ENCODE results near the gene FGFR4.

FGFR4 gene

DNA sequence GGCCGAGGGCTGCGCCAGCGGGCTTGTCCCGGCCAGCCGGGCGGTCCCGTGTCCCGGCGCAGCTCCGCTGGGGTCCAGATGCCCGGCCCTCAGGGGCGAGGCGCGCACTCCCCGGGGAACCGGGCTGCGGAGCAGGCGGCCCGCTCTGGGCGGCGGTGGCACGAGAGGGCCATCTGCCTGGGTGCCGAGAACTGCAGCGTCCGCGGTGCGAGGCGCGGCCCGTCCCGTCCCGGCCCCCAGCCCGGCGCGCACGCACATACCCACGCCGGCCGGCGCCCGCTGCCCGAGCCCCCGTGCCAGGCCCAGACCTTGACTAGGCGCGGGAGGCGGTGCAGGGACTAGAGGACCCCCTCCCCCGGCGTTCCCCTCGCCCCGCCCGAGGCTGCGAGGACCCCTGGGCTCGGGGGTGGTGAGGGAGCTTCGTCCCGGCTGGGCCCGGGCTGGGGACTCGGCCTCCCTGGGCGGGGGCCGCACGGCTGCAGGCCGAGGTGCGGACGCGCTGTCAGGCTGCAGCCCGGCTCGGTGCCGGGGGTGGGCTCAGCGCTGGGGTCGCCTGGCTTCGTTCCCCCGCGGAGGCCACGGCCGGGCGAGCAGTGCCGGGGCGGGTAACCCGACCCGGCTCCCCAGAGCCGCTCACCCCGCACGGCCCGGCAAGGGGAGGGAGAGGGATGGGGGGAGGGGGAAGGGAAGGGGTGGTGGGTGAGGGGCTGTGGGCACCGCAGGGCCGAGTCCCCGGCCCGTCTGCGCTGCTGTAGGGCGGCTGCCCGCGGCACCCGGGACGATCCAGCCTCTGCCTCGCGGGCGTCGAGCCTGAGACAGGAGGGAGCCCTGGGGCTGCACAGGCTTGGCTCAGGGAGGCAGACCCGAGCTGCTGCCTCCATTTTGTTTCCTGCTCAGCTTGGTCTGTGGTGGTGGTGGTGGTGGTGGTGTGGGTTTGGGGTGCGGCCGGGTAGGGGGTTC lies 45.7 kb downstream of the FGFR4 start:
- DNase-seq, result no peak

DNA sequence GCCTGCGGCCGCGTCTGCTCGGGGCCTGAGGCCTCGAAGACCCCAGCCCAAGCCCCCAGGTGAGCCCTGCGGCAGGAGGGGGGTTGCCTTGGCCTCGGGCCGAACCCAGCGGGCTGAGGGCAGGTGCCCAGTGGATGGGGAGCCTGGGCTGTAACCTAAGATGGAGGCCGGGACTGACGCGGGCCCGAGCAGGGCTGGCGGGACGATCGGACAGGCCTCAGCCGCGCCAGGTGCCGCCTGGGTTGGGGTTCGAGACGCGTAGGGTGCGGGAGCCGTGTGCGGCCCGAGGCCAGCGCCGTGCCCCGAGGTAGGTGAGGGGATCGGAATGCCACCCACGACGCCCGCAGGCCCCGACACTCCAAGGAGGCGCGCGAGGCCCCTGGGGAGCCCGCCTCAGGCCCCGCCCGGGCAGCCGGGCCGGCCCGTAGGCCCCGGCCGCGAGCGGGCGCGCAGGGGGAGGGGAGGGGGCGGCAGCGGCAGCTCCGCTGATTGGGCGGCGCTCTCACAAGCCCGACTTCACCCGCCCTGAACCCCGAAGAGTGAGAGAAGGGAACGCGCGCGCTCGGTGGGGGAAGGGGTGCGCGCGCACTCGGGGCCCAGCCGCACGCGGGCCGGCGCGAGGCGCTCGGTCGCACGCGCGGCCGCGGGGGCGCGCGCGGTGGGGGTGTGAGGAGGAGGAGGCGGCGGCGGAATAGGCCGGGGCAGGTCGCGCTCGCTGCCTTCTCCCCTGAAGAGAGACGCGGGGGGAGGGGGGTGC lies 46.6 kb downstream of the FGFR4 start, which contains the start of gene NSD1:
Gene NSD1, plus strand, starts transcription at position 678 of the 757 bp plus-strand sequence. CDS start 1,331 bp downstream, outside the sequence.
- no peak for DNase-seq

DNA sequence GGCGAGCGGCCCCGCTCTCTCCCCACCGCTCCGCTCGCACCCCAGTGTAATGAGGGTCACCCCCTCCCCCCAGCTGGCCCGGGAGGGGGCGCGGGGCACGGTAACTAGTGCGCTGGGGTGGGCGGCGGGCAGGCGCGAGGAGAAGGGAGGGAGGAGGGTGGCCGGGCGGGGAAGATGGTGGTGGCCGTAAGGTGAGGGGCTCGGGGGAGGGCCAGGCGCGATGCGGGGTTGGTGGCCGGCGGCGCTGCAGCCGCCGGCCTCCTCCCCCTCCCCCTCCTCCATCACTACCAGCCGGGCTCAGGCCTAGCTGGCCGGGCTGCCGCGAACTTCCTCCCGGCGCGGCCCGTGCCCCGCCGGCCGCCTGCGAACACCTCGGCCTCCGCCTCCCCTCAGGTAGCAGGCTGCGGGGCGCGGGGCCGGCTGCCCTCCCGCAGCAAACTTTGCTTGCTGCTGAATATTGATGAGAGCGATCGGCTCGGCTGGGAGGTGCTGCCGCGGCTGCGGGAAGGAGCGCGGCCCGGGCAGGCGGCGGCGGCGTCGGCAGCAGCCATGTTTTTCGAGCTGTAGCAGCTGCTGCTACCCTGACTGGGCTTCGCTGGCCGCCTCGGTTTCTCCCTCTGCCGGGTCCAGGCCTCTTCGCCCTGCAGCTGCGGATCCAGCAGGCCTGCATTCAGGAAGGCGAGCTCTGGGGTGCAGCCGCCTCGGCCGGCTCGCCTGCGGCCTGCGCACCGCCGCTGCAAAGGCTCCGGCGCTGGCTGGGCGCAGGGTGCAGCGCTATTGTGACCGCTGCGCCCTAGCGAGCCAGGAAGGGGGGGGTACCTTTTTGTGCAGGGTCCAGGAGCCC lies 47.4 kb downstream of the FGFR4 start:
- no peak for DNase-seq

DNA sequence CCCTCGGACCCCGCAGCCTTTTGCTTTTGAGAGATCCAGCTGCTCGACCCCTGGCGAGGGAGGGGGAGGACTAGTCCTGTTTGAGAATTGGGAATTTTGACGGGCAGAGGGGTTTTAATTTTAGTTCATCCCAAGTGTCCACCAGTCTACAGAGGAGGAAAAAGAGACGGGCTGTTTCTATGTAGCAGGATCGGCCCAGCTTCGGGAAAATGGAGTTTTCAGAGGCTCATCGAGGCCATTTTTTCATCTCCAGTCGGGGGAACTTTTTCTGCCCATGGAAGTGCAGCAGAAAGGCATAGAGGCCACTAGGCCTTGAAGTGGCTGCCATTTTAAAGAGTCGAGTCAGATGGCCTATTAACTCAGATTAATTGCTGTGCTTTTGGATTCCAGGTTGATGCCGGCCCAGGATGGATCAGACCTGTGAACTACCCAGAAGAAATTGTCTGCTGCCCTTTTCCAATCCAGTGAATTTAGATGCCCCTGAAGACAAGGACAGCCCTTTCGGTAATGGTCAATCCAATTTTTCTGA lies 48.0 kb downstream of the FGFR4 start:
- DNase-seq, result no peak

DNA sequence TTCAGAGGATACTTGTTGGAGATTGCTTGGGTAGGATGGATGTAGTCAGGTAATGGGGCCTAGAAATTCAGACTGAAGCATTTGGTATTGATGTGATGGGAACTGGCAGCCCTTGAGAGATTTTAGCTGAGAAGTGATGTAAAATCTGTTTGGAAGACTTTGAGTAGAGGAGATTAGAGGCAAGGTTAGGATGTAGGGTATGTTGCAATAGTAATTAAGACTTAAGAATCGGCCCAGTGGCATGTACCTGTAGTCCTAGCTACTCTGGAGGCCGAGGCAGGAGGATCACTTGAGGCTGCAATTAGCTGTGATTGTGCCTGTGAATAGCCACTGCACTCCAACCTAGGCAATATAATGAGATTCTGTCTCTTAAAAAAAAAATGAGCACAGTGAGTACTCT lies 53.6 kb downstream of the FGFR4 start:
- no peak for DNase-seq

DNA sequence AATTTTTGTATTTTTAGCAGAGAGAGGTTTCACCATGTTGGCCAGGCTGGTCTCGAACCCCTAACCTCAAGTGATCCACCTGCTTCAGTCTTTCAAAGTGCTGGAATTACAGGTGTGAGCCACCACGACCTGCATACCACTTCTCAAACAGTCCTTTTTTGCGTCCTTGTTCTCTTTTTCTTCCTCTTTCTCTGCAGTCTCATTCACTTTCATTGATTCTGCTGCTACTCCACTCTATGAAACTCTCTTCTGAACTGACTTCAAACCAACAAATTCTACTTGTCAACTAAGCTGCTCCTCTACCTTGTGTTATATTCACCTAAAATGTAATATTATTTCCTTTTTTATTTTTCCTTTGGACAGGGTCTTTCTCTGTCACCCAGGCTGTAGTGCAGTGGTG lies 54.8 kb downstream of the FGFR4 start:
- no peak for DNase-seq

DNA sequence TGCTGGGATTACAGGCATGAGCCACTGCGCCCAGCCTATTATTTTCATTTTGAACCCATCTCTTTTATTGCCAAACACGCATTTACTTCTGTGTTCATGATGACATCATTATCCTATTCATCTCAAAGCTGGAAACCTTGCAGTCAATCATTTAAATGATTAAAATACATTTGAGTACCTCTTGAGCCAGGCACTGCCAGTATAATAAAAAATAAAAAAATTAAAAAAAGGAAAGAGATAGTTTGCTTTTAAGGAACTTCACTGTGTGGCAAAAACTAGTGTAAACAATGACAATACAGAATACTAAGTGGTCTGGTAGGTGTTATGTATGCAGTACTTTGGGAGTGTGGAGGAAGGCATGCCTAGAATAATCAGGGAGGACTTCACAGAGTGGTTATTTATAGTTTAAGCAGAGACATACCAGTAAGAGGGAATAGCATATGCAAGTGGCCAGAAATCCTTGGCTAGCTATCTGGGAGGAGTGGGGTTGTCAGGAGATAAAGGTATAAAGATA lies 55.4 kb downstream of the FGFR4 start:
- DNase-seq, result no peak

DNA sequence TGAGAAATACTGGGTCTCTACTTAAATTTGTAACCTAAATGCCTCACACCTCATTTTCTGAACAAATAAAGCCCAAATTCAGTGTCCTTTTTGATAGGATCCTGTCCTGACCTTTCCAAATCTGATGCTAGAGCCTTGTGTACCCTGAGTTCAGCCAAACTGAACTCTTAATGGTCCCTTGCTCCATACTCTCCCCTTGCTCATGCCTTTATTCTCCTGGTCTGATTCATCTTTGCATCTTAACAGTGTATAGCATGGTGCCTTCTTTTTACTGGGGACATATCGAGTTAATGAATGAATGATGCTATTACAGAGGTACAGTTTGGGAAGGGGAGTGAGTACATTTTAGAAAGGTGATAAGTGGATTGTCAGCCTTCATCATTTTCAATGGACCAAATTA lies 56.1 kb downstream of the FGFR4 start:
- DNase-seq, result no peak

DNA sequence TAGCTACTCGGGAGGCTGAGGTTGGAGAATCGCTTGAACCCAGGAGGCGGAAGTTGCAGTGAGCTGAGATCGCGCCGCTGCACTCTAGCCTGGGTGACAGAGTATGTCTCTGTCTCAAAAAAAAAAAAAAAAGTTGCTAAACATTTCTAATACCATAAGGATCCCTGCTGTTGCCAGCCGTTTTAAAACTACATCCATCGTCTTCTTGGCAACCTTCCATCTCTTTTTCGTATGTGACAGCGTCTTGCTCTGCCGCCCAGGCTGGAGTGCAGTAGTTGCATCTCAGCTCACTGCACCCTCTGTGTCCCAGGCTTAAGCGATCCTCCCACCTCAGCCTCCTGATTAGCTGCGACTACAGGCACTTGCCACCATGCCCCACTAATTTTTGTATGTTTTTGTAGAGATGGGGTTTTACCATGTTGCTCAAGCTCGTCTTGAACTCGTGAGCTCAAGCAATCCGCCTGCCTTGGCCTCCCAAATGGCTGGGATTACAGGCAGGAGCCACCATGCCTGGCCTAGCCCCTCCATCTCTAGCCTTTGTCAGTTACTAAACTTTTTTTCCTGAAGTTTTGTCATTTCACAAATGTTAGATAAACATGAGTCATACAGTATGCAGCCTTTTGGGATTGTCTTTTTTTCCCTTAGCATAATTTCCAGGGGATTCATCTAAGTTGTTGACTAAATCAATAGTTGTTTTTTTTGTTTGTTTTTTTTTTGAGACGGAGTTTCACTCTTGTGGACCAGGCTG lies 60.4 kb downstream of the FGFR4 start:
- DNase-seq, result no peak
